Thoracic aorta (tissue), 2 donors: ENCODE measurements around the gene ITM2C. TPM values are rescaled to one million over a fixed set of nuclear protein-coding genes. Genes with fewer than 3 reads are reported as not detected.

ENCODE experiments used
- ATAC-seq: fragments of 150-250 bp; one replicate; pipeline ENCODE4 v1.8.0; 2017; ENCODE audit warnings: low read depth; ENCODE audit not compliant: insufficient number of reproducible peaks, low FRiP score
- DNase-seq: peaks from one replicate; pipeline ENCODE4 v3.0.0-alpha.2; 2020; ENCODE audit warnings: low spot score
- H3K27ac ChIP-seq, 2 donors: fragments of 200-600 bp; sonication (generic); 1 replicate in 1 of 2; 2 replicates in 1 of 2; pipeline ENCODE4 v1.5.1; 2016; ENCODE audit warnings: mild to moderate bottlenecking in 2 of 2, moderate library complexity in 2 of 2
- H3K27me3 ChIP-seq: fragments of 200-600 bp; sonication (generic); replicated peaks from 2 replicates; pipeline ENCODE4 v1.6.0; 2016; ENCODE audit warnings: mild to moderate bottlenecking; ENCODE audit not compliant: insufficient read depth
- H3K36me3 ChIP-seq: fragments of 200-600 bp; sonication (generic); one replicate; pipeline ENCODE4 v1.5.1; 2016
- H3K4me1 ChIP-seq, 2 donors: fragments of 200-600 bp; sonication (generic); 1 replicate in 1 of 2; 2 replicates in 1 of 2; pipeline versions ENCODE4 v1.5.1 to v1.6.0; 2016; ENCODE audit warnings: low read depth in 2 of 2, mild to moderate bottlenecking in 1 of 2; ENCODE audit not compliant: control insufficient read depth in 1 of 2
- H3K4me3 ChIP-seq: fragments of 200-600 bp; sonication (generic); 2 replicates; pipeline ENCODE4 v1.5.1; 2016; ENCODE audit warnings: mild to moderate bottlenecking
- H3K9me3 ChIP-seq: fragments of 200-600 bp; sonication (generic); 2 replicates; pipeline ENCODE4 v1.5.1; 2016
- CTCF ChIP-seq: fragments of 200-600 bp; sonication (generic); IDR thresholded peaks from one replicate; pipeline ENCODE4 v1.5.1; 2019; ENCODE audit warnings: antibody characterized with exemption
- total RNA-seq, 2 donors: library from RNA; depleted of rRNA; stranded (reverse); fragments of >200 nt; gene quantifications; one replicate each; pipeline versions ENCODE4 v1.1.0 to v1.2.3, GENCODE V29; 2016

The ITM2C gene
- total RNA-seq, result 10 to 100 TPM; 65.5 to 70.6 TPM

- Histone ChIP-seq H3K4me1 (peaks cover 12 to 41% of the 10 kb centered on the region in 2 donors), H3K9me3 (no peaks in the 10 kb centered on the region), H3K27me3 (no peaks in the 10 kb centered on the region), H3K36me3 (no peaks in the 10 kb centered on the region), H3K27ac (peak within 1 kb of the TSS in 1 of 2 donors; percentile 19), H3K4me3 (peak within 1 kb of the TSS; percentile 79)
- no peak for TF ChIP-seq CTCF
- ATAC-seq (no peak), DNase-seq (no peak)
Measured at GRCh38 chr2:230864605-230865306, at the start of gene ITM2C. Gene ITM2C, plus strand, starts transcription at chr2:230864942. Its CDS starts 84 bp downstream, at chr2:230865026.

GRCh38 chr2:230815088-230815487 is 49.7 kb upstream of the ITM2C start:
- no peak overlapping the region for H3K4me3 ChIP-seq
- no peaks in the 10 kb centered on the region for H3K9me3 ChIP-seq
- DNase-seq (no peak), ATAC-seq (no peak)
- no peak for TF ChIP-seq CTCF
- peaks cover 15% of the 10 kb centered on the region for H3K36me3 ChIP-seq
- no peaks in the 10 kb centered on the region for H3K27me3 ChIP-seq
- H3K4me1 ChIP-seq, result peaks cover 0 to 7% of the 10 kb centered on the region in 2 donors
- no peak overlapping the region for H3K27ac ChIP-seq

GRCh38 chr2:230816735-230817134 is 48.0 kb upstream of the ITM2C start:
- no peaks in the 10 kb centered on the region for H3K9me3 ChIP-seq
- no peak for ATAC-seq
- H3K4me1 ChIP-seq, result peaks cover 0 to 7% of the 10 kb centered on the region in 2 donors
- H3K4me3 ChIP-seq, result no peak overlapping the region
- H3K27me3 ChIP-seq, result no peaks in the 10 kb centered on the region
- TF ChIP-seq CTCF, result no peak
- peaks cover 15% of the 10 kb centered on the region for H3K36me3 ChIP-seq
- no peak overlapping the region for H3K27ac ChIP-seq
- DNase-seq, result no peak

- ATAC-seq (no peak), DNase-seq (no peak)
- no peak for TF ChIP-seq CTCF
- no peaks in the 10 kb centered on the region for H3K9me3 ChIP-seq
- H3K36me3 ChIP-seq, result peaks cover 12% of the 10 kb centered on the region
- peaks cover 0 to 10% of the 10 kb centered on the region in 2 donors for H3K4me1 ChIP-seq
- no peak overlapping the region for H3K27ac ChIP-seq
- no peak overlapping the region for H3K4me3 ChIP-seq
- H3K27me3 ChIP-seq, result no peaks in the 10 kb centered on the region
Measured at GRCh38 chr2:230819433-230819832, 45.3 kb upstream of the ITM2C start.

GRCh38 chr2:230821261-230821990 is 43.3 kb upstream of the ITM2C start:
- Histone ChIP-seq H3K36me3 (peaks cover 9% of the 10 kb centered on the region), H3K4me1 (peaks cover 0 to 8% of the 10 kb centered on the region in 2 donors), H3K9me3 (no peaks in the 10 kb centered on the region), H3K27me3 (no peaks in the 10 kb centered on the region), H3K4me3 (no peak overlapping the region), H3K27ac (no peak overlapping the region)
- DNase-seq (no peak), ATAC-seq (no peak)
- no peak for TF ChIP-seq CTCF
